ENCODE results near the gene SMCO3. TPM values are rescaled to one million over a fixed set of nuclear protein-coding genes. Genes with fewer than 3 reads are reported as not detected.

SMCO3 gene
- total and polyA plus RNA-seq, 10 of the 15 experiments (the other 5 are each of a cell fraction or from before 2014, with no cell fraction given), result 0.05 to 0.35 (median 0.10) TPM; not detected in 6

DNA sequence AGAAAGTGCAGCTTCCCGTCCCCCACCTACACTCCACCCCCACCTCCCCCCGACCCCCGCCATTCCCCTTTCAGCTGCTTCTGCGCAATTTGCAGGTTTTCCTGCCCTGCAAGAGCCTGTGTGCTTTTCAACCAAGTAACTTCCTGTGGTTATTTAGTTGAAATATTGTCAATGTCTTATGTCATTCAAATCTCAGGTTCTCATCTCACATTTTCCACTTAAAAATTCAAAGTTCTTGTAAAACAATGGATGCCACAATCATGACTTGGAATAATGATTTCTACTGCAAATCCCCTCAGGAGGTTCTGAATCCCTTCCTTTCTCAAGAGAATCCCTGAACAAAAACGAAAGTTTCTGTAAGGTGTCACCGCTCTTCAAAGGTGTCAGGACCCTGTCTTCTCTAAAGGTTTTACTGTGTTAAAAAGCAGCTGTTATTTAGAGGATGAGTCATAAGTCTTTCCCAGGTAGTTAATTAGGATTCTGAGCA is 42.3 kb downstream of the SMCO3 start:
- Histone ChIP-seq H3K9me3 (replicated peaks; ENCODE audit: control insufficient read depth, insufficient read depth, low read length) (peaks cover 7% of the 10 kb centered on the region; the same call in 2 of the 3 replicates), H2AFZ (ENCODE audit: control insufficient read depth, low read depth, low read length) (peak overlapping the region; percentile 66), H3K9ac (ENCODE audit: control insufficient read depth, insufficient read depth, low read length) (peak overlapping the region; percentile 36), H3K4me3 (peak overlapping the region; percentile 55), H3K36me3 (ENCODE audit: control insufficient read depth in 2 of 2, insufficient read depth in 2 of 2, low read length in 1 of 2) (peaks cover 0 to 5% of the 10 kb centered on the region in 2 experiments; a peak in 2 of 4 replicates), H4K20me1 (ENCODE audit: control insufficient read depth, insufficient read depth) (no peaks in the 10 kb centered on the region), H3K4me1 (ENCODE audit: control insufficient read depth, insufficient read depth, low read length) (peaks cover 5% of the 10 kb centered on the region), H3K79me2 (ENCODE audit: control insufficient read depth, insufficient read depth, low read length) (peaks cover 58% of the 10 kb centered on the region), H3K4me2 (ENCODE audit: control insufficient read depth, insufficient read depth) (peak overlapping the region; percentile 70), H3K27ac (ENCODE audit: control insufficient read depth, insufficient read depth) (peak overlapping the region; percentile 99), H3K27me3 (replicated peaks in 1 of 2; ENCODE audit: control insufficient read depth in 2 of 2, insufficient read depth in 2 of 2, low read length in 1 of 2) (no peaks in the 10 kb centered on the region)
- RAD21 ChIA-PET (ENCODE audit: unreplicated experiment), result interaction anchor here (0.9 to 9.5 kb wide), 12 partner anchors 10 to 533 kb away, joined by 3 to 89 read pairs (median 3); partner anchors contain the start of genes C12orf60 and WBP11
- CTCF ChIA-PET, result interaction anchor here (0.7 to 3.6 kb wide), 8 partner anchors 10 to 406 kb away, joined by 3 to 38 read pairs (median 4); partner anchors contain the start of genes ATF7IP, C12orf60, SMCO3 and WBP11
- FAIRE-seq (no peak), DNase-seq (ENCODE audit: low read depth, low spot score) (peak; percentile 41), ATAC-seq (no peak)
- POLR2A ChIA-PET, result interaction anchor here (0.6 to 3.3 kb wide), 9 partner anchors 7 to 959 kb away, joined by 3 to 41 read pairs (median 4); partner anchors contain the start of genes C12orf60 and WBP11
- intact Hi-C loops (cut with micrococcal nuclease; ENCODE audit: unreplicated experiment), result loop anchor here (2.0 to 5.0 kb wide), 6 partner anchors 189 to 1111 kb away; partner anchors contain the start of genes ARHGDIB, ATF7IP and STRAP
- SMC1A ChIA-PET (ENCODE audit: uncharacterized antibody, unreplicated experiment), result interaction anchor here (0.7 to 3.6 kb wide), 12 partner anchors 12 to 534 kb away, joined by 3 to 52 read pairs (median 4); partner anchors contain the start of genes C12orf60 and WBP11
- in situ Hi-C loops (cut with MboI), result loop anchor here (10.0 to 25.0 kb wide), 2 partner anchors 183 to 1866 kb away; no protein-coding TSS in a partner anchor
- 2% methylated on average over 3 of the region's 6 CpGs for WGBS (ENCODE audit: insufficient coverage, insufficient replicate concordance, low lambda C conversion rate, missing lambda C conversion rate)
- BruUV-seq (replicated peaks), result no TSS peak
- no peak for TF ChIP-seq MXI1 (IDR thresholded peaks at IDR 0.05; ENCODE audit: low read depth, low read length)
- TF ChIP-seq IKZF2 (IDR thresholded peaks at IDR 0.05), result peak; percentile 64 to 80
- TF ChIP-seq, protein P1, sequence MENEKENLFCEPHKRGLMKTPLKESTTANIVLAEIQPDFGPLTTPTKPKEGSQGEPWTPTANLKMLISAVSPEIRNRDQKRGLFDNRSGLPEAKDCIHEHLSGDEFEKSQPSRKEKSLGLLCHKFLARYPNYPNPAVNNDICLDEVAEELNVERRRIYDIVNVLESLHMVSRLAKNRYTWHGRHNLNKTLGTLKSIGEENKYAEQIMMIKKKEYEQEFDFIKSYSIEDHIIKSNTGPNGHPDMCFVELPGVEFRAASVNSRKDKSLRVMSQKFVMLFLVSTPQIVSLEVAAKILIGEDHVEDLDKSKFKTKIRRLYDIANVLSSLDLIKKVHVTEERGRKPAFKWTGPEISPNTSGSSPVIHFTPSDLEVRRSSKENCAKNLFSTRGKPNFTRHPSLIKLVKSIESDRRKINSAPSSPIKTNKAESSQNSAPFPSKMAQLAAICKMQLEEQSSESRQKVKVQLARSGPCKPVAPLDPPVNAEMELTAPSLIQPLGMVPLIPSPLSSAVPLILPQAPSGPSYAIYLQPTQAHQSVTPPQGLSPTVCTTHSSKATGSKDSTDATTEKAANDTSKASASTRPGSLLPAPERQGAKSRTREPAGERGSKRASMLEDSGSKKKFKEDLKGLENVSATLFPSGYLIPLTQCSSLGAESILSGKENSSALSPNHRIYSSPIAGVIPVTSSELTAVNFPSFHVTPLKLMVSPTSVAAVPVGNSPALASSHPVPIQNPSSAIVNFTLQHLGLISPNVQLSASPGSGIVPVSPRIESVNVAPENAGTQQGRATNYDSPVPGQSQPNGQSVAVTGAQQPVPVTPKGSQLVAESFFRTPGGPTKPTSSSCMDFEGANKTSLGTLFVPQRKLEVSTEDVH (IDR thresholded peaks at IDR 0.05; ENCODE audit: low read depth, partially characterized antibody), result peak; percentile 35
- TF ChIP-seq, protein P2, sequence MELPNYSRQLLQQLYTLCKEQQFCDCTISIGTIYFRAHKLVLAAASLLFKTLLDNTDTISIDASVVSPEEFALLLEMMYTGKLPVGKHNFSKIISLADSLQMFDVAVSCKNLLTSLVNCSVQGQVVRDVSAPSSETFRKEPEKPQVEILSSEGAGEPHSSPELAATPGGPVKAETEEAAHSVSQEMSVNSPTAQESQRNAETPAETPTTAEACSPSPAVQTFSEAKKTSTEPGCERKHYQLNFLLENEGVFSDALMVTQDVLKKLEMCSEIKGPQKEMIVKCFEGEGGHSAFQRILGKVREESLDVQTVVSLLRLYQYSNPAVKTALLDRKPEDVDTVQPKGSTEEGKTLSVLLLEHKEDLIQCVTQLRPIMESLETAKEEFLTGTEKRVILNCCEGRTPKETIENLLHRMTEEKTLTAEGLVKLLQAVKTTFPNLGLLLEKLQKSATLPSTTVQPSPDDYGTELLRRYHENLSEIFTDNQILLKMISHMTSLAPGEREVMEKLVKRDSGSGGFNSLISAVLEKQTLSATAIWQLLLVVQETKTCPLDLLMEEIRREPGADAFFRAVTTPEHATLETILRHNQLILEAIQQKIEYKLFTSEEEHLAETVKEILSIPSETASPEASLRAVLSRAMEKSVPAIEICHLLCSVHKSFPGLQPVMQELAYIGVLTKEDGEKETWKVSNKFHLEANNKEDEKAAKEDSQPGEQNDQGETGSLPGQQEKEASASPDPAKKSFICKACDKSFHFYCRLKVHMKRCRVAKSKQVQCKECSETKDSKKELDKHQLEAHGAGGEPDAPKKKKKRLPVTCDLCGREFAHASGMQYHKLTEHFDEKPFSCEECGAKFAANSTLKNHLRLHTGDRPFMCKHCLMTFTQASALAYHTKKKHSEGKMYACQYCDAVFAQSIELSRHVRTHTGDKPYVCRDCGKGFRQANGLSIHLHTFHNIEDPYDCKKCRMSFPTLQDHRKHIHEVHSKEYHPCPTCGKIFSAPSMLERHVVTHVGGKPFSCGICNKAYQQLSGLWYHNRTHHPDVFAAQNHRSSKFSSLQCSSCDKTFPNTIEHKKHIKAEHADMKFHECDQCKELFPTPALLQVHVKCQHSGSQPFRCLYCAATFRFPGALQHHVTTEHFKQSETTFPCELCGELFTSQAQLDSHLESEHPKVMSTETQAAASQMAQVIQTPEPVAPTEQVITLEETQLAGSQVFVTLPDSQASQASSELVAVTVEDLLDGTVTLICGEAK (IDR thresholded peaks at IDR 0.05; ENCODE audit: borderline replicate concordance), result no peak; the same call in 1 of the 2 replicates
- TF ChIP-seq EED (IDR thresholded peaks at IDR 0.05; ENCODE audit: low read depth), result 0 out of 2 replicates have a peak, but pooled peaks have one; percentile 13
- peak; percentile 72 for TF ChIP-seq JUNB (IDR thresholded peaks at IDR 0.05)
- TF ChIP-seq, protein P3, sequence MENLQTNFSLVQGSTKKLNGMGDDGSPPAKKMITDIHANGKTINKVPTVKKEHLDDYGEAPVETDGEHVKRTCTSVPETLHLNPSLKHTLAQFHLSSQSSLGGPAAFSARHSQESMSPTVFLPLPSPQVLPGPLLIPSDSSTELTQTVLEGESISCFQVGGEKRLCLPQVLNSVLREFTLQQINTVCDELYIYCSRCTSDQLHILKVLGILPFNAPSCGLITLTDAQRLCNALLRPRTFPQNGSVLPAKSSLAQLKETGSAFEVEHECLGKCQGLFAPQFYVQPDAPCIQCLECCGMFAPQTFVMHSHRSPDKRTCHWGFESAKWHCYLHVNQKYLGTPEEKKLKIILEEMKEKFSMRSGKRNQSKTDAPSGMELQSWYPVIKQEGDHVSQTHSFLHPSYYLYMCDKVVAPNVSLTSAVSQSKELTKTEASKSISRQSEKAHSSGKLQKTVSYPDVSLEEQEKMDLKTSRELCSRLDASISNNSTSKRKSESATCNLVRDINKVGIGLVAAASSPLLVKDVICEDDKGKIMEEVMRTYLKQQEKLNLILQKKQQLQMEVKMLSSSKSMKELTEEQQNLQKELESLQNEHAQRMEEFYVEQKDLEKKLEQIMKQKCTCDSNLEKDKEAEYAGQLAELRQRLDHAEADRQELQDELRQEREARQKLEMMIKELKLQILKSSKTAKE (IDR thresholded peaks at IDR 0.05; ENCODE audit: low read depth, poor library complexity, severe bottlenecking), result peak; percentile 28
- TF ChIP-seq MTA2 (IDR thresholded peaks at IDR 0.05; ENCODE audit: low read depth), result peak; percentile 75
- TF ChIP-seq DPF2 (IDR thresholded peaks at IDR 0.05), result 0 out of 2 replicates have a peak, but pooled peaks have one; percentile 56
- 0 out of 2 replicates have a peak, but pooled peaks have one; percentile 32 for TF ChIP-seq TCF7 (IDR thresholded peaks at IDR 0.05; ENCODE audit: borderline replicate concordance)
- TF ChIP-seq TCF12 (IDR thresholded peaks at IDR 0.05; ENCODE audit: low read depth, low read length), result 0 out of 2 replicates have a peak, but pooled peaks have one; percentile 18
- TF ChIP-seq, protein P4, sequence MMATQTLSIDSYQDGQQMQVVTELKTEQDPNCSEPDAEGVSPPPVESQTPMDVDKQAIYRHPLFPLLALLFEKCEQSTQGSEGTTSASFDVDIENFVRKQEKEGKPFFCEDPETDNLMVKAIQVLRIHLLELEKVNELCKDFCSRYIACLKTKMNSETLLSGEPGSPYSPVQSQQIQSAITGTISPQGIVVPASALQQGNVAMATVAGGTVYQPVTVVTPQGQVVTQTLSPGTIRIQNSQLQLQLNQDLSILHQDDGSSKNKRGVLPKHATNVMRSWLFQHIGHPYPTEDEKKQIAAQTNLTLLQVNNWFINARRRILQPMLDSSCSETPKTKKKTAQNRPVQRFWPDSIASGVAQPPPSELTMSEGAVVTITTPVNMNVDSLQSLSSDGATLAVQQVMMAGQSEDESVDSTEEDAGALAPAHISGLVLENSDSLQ (IDR thresholded peaks at IDR 0.05), result peak; percentile 58
